Measurements from ENCODE around the gene SLC26A2. TPM values are rescaled to one million over a fixed set of nuclear protein-coding genes. Genes with fewer than 3 reads are reported as not detected.

Gene SLC26A2
- total RNA-seq, 1 experiment from 2014 or later = 111 TPM

DNA sequence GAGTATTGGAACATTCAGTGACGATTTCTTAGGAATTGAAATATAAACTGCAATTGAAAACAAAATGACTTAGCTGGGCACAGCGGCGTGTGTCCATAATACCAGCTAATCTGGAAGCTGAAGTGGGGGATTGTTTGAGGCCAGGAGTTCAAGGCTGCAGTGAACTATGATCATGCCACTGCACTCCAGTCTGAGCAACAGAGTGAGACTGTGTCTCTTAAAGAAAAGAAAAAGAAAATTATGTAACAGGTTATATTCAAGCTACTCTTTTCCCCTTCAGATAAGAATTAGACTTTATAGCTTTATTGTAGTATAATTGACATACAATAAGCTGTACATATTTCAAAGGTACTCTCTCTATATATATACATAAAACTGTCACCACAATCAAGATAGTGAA lies 6.4 kb downstream of the SLC26A2 start:
- POLR2A ChIA-PET = interaction anchor here (1.0 kb wide), 1 partner anchor 31 kb away, joined by 3 read pairs; no protein-coding TSS in a partner anchor
- no TSS peak for BruUV-seq (replicated peaks)
- in situ Hi-C loops (cut with HindIII; ENCODE audit: low pct_unique_long_range_greater_than_20kb, low sequenced_read_pairs) (no loop called here), intact Hi-C loops (cut with micrococcal nuclease; ENCODE audit: unreplicated experiment) (no loop called here)
- DNase-seq (ENCODE audit: low read depth, low spot score) (no peak), ATAC-seq (no peak)
- no peaks in the 10 kb centered on the region for H3K9me3 ChIP-seq (ENCODE audit: control insufficient read depth, insufficient read depth, low read depth, low read length)
- CTCF ChIA-PET = interaction anchor here (0.6 to 1.0 kb wide), 2 partner anchors 133 to 330 kb away, joined by 4 to 5 read pairs; no protein-coding TSS in a partner anchor
- no peaks in the 10 kb centered on the region for H3K36me3 ChIP-seq (ENCODE audit: control insufficient read depth, insufficient read depth, low read length)
- no peak overlapping the region for H3K4me3 ChIP-seq (ENCODE audit: low read depth in 2 of 2, low read length in 2 of 2)
- no peaks in the 10 kb centered on the region for H3K27me3 ChIP-seq (ENCODE audit: control insufficient read depth, insufficient read depth, low read length)
- H3K4me1 ChIP-seq (ENCODE audit: control insufficient read depth, insufficient read depth, low read length) = peaks cover 11% of the 10 kb centered on the region
- H3K27ac ChIP-seq (ENCODE audit: low read length) = no peak overlapping the region
- TF ChIP-seq POLR2AphosphoS5 (IDR thresholded peaks at IDR 0.05; ENCODE audit: low read depth, low read length) = no peak
- TF ChIP-seq, protein P1, sequence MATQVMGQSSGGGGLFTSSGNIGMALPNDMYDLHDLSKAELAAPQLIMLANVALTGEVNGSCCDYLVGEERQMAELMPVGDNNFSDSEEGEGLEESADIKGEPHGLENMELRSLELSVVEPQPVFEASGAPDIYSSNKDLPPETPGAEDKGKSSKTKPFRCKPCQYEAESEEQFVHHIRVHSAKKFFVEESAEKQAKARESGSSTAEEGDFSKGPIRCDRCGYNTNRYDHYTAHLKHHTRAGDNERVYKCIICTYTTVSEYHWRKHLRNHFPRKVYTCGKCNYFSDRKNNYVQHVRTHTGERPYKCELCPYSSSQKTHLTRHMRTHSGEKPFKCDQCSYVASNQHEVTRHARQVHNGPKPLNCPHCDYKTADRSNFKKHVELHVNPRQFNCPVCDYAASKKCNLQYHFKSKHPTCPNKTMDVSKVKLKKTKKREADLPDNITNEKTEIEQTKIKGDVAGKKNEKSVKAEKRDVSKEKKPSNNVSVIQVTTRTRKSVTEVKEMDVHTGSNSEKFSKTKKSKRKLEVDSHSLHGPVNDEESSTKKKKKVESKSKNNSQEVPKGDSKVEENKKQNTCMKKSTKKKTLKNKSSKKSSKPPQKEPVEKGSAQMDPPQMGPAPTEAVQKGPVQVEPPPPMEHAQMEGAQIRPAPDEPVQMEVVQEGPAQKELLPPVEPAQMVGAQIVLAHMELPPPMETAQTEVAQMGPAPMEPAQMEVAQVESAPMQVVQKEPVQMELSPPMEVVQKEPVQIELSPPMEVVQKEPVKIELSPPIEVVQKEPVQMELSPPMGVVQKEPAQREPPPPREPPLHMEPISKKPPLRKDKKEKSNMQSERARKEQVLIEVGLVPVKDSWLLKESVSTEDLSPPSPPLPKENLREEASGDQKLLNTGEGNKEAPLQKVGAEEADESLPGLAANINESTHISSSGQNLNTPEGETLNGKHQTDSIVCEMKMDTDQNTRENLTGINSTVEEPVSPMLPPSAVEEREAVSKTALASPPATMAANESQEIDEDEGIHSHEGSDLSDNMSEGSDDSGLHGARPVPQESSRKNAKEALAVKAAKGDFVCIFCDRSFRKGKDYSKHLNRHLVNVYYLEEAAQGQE (IDR thresholded peaks at IDR 0.05; ENCODE audit: insufficient read depth in 1 of 2, low read depth in 2 of 2, low read length in 1 of 2) = no peak
- no peak for TF ChIP-seq TCF7L2 (IDR thresholded peaks at IDR 0.05; ENCODE audit: low read depth, low read length)
- TF ChIP-seq SIN3A (IDR thresholded peaks at IDR 0.05; ENCODE audit: borderline replicate concordance, insufficient read depth, low read depth, low read length) = no peak
- TF ChIP-seq, protein P2, sequence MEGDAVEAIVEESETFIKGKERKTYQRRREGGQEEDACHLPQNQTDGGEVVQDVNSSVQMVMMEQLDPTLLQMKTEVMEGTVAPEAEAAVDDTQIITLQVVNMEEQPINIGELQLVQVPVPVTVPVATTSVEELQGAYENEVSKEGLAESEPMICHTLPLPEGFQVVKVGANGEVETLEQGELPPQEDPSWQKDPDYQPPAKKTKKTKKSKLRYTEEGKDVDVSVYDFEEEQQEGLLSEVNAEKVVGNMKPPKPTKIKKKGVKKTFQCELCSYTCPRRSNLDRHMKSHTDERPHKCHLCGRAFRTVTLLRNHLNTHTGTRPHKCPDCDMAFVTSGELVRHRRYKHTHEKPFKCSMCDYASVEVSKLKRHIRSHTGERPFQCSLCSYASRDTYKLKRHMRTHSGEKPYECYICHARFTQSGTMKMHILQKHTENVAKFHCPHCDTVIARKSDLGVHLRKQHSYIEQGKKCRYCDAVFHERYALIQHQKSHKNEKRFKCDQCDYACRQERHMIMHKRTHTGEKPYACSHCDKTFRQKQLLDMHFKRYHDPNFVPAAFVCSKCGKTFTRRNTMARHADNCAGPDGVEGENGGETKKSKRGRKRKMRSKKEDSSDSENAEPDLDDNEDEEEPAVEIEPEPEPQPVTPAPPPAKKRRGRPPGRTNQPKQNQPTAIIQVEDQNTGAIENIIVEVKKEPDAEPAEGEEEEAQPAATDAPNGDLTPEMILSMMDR (IDR thresholded peaks at IDR 0.05) = no peak

DNA sequence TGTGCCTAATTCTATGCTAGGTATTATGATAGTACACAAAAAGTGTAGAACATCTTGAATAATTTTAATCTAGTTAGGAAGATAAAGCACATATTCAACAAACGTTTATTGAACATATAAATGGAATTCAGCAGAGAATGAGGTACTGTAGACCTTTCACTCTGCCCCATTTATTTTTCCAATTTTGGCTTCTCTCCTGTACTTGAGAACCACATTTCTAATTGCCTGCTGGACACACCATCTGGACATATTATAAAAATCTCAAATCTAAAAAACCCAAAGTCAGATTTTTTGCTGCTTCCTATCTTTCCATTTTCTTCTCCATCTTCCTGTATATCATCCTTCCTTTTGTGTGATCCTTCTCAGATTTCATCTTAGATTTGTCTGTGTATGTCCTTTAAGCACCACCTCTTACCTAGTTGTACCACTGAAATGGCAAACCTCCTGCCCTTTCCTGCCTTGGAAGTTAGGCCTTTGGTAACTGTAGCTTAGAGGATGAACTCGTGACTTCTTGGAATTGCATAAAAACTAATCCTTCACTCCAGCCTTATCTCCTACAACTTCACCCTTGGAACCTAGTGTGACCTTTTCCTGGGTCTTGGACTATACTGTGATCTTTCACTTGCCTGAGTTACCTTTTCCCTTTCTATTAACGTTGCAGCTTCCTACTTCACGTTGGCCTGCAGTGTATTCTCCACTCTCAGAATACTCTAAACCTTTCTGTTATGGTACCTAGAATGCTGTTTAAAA lies 8.8 kb downstream of the SLC26A2 start:
- in situ Hi-C loops (cut with HindIII; ENCODE audit: low pct_unique_long_range_greater_than_20kb, low sequenced_read_pairs) = no loop called here
- Histone ChIP-seq H3K27ac (ENCODE audit: low read length) (no peak overlapping the region), H3K27me3 (ENCODE audit: control insufficient read depth, insufficient read depth, low read length) (no peaks in the 10 kb centered on the region), H3K4me1 (ENCODE audit: control insufficient read depth, insufficient read depth, low read length) (0 out of 2 replicates have a peak, but pooled peaks cover 3% of the 10 kb centered on the region), H3K36me3 (ENCODE audit: control insufficient read depth, insufficient read depth, low read length) (no peaks in the 10 kb centered on the region), H3K9me3 (ENCODE audit: control insufficient read depth, insufficient read depth, low read depth, low read length) (no peaks in the 10 kb centered on the region), H3K4me3 (ENCODE audit: low read depth in 2 of 2, low read length in 2 of 2) (no peak overlapping the region)
- ChIA-PET CTCF (no interaction called here), POLR2A (no interaction called here)
- intact Hi-C loops (cut with micrococcal nuclease; ENCODE audit: unreplicated experiment) = no loop called here
- BruUV-seq (replicated peaks) = no TSS peak
- ATAC-seq (no peak), DNase-seq (ENCODE audit: low read depth, low spot score) (no peak)
- TF ChIP-seq, protein P2 (IDR thresholded peaks at IDR 0.05) = no peak
- no peak for TF ChIP-seq POLR2AphosphoS5 (IDR thresholded peaks at IDR 0.05; ENCODE audit: low read depth, low read length)
- TF ChIP-seq, protein P1 (IDR thresholded peaks at IDR 0.05; ENCODE audit: insufficient read depth in 1 of 2, low read depth in 2 of 2, low read length in 1 of 2) = no peak
- no peak for TF ChIP-seq TCF7L2 (IDR thresholded peaks at IDR 0.05; ENCODE audit: low read depth, low read length)
- no peak for TF ChIP-seq SIN3A (IDR thresholded peaks at IDR 0.05; ENCODE audit: borderline replicate concordance, insufficient read depth, low read depth, low read length)

All from Panc1 (cell line).